Jurkat, Clone E6-1 (cell line): ENCODE data around the gene ABHD1.

Source experiments
- DNase-seq: peaks from one replicate; pipeline ENCODE4 v3.0.0-alpha.2; 2011; ENCODE audit warnings: low read depth, low spot score
- H3K4me3 ChIP-seq: 2 replicates; pipeline ENCODE4 v1.5.1; 2011; ENCODE audit warnings: mild to moderate bottlenecking, low read length, control low read depth, moderate library complexity

ABHD1 gene

DNA sequence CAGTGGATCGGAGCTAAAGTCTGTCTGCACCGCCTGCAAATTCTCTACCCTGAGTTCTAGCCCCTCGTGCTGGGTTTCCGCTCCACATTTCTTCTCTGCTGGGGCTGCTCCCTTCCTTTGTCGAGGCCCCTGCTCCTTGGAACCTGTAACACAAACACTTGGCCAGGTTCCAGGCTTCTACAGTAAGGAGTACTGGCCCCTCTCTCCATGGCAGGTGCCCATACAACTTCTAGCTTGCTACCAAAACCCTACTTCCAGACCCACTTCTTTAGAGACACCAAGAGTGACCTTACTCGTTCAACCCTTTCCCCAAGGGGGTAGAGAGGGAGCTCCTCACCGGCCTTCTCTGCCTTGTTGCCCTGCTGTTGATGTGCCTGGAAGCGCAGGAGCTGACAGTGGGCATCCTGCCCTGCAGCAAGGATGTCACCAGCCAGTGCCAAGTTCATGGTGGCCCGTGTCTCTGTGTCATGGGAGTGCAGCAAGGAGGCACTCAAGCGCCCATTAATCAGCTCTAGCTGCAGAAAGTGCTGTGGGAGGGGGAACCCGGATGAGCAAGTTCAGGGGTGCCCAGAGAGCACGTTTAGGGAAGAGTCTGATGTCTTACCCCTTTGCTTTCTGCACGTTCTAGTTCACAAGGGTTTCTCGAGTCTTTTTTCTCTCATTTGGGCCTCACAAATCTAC, 9.7 kb downstream of the ABHD1 start:
- DNase-seq: no peak
- peak overlapping the region; percentile 87 for H3K4me3 ChIP-seq

DNA sequence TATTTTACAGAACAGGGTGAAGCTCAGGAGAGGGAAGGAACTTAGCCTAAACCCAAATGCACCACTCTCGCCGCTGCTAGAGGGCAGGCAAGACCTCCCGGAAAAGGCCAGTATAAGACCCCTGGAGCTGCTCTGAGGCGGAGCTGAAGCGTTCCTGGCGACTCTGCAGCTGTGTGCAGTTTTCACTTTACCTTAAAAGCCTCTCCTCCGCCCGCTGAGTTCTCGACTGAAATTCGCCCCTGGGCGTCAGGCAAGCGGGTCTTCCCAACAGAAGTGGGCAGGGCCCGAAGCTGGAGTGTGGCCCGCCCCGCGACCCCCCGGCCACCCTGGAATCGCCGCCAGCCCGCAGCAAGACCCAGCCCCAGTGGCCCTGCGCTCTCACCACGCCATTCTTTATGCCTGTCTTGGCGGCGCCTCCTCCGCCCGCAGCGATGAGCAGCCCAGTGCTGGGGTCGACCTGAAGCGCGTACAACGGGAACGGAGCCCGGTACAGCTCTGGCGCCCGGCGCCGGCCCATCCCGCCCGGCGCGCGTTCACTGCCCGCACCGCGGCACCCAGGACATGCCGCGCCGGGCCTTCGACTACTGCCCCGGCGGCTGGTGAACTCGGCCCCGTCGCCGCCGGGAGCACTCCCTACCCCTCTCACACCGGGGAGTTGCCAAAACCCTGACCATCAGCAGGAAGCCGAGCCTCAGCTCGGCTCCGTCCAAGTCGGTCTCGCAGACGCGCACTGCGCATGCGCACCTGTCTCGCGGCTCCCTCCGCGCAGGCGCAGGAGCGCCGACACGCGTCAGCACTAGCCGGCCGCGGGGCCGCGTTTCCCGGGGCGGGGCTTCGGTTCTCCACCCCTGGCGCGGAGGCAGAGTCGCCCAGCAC, 10.5 kb downstream of the ABHD1 start, which contains the start of gene PREB:
Gene PREB, minus strand, starts transcription at position 732 of the 876 bp plus-strand sequence. Its CDS starts 215 bp downstream, at position 517.
- H3K4me3 ChIP-seq: peak within 1 kb of the TSS; percentile 87
- peak; percentile 88 for DNase-seq

DNA sequence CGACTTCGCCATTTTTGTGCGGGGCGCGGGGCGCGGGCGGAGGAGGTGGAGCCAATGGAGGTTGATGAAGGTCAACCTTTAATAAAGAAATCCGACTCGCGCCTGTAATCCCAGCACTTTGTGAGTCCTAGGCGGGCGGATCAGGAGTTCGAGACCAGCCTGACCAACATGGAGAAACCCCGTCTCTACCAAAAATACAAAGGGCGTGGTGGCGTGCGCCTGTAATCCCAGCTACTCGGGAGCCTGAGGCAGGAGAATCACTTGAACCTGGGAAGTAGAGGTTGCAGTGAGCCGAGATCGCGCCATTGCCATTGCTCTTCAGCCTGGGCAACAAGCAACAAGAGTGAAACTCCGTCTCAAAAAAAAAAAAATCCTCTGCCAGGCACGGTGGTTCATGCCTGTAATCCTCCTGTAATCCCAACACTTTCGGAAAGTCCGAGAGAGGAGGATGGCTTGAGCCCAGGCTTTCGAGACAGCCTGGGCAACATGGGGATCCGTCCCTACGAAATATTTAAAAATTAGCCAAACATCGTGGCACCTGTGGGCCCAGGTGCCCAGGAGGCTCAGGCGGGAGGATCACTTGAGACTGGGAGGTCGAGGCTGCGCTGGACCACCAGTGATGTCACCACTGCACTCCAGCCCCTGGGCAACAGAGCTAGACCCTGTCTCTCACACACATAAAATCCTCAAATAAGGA, 11.3 kb downstream of the ABHD1 start:
- no peak for DNase-seq
- peak overlapping the region; percentile 87 for H3K4me3 ChIP-seq

DNA sequence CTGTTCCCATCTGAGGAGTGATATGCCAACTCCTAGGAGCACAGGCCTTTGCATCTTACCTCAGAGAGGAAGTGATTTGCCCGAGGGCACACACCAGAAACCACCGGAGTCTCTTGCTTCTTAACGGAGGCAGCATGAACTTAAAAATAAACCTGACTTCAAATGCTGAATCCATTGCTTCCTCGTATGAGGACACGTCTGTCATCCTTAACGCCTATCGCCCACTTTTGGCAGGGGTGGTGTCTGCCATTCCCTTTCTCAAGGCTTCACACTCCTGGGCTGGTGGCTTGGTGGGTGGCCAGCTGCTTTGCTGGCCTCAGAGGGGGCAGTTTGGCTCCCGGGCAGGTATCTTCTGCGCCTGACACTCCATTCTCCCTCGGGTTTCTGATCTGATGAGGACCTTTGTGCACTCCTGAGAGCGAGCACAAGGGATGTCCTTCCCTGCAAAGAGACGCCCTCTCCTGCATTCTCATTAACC, 11.9 kb downstream of the ABHD1 start:
- H3K4me3 ChIP-seq: no peak overlapping the region
- DNase-seq: peak; percentile 34

DNA sequence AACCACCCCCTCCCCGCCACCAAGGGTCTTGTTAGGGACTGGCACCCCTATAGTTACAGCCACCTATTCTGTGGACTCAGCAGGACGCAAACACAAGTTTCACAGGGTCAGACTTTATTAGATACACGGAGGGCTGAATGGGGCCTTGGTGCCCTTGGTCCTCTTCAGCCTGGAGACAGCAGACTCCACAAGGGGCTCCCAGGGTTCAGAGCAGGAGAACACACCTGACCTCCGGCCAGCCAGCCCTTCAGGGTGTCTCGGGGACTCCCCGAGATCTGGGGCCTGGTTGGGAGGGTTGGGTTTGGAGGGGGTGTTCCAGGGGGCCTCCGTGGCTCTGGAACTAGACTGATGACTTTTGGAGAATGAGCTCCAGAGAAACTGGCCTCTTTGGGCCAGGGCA, 13.1 kb downstream of the ABHD1 start:
- no peak for DNase-seq
- H3K4me3 ChIP-seq: no peak overlapping the region

DNA sequence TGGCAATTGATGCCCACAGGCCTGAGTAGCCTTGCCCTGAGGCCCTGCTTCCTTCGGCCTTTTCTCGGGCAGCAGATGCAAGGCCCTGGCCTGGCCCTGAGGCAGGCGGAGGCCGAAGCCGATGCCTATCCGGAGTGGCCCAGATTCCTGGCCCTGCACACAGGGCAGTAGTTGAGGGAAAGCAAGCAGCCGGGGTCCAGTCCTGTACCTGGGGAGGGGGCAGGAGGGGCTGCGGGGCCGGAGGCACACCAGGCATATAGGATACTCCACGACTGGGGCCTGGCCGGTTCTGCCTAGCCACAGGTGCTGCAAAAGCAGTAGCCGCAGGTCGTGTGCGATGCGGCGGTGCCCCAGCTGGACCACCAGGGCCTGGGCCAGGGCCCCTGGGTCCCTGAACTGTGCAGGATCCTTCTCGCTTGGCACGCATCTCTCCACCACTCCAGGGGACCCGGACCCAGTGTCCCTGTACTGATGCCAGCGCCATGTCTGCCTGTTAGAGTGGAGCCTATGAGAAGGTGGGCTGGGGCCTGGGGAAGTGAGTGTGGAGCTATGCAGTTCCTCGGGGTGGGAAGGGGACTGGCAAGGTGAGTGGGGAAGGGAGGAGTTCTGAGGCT, 13.8 kb downstream of the ABHD1 start:
- H3K4me3 ChIP-seq: no peak overlapping the region
- DNase-seq: no peak

DNA sequence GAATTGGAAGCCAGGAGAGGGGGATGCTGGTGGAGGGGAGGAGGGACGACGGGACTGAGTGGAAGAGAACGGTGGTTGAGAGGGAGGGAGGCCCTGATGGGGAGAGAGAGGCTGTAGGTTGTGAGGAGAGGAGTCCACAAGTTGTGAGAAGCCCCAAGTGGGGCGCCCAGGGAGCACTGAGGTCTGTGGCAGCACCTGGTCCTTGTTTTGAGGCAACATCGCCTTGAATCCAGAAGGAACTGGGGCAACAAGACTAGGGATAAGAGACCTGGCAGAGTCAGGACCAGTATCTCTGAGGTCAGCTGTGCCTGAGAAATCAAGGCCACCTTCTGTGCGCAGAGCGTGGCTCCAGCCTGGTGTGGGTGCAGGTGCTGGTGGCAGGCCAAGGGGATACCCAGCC, 14.5 kb downstream of the ABHD1 start:
- H3K4me3 ChIP-seq: no peak overlapping the region
- DNase-seq: no peak

DNA sequence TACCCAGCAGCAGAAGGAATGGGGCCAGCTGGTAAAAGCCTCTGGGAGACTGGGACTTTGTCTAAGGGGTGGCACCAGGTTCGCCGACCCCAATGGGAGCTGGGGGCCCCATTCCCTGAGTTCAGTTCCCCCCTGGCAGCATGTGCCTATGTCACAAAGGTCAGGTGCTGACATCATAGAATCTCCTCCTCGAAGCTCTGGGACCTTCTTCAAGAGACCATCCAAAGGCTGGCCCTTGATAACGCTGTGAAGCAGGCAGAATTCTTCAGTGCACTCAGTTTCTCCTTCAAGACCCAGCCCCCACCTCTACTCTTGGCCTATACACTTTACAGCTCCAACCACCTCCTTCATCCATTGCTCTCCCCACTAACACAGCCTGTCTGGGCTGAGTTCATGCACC, 15.7 kb downstream of the ABHD1 start, which contains the start of gene PRR30:
Gene PRR30, minus strand, starts transcription at position 101 of the 400 bp plus-strand sequence. CDS start 1,081 bp downstream, outside the sequence.
- H3K4me3 ChIP-seq: no peak within 1 kb of the TSS
- no peak for DNase-seq

DNA sequence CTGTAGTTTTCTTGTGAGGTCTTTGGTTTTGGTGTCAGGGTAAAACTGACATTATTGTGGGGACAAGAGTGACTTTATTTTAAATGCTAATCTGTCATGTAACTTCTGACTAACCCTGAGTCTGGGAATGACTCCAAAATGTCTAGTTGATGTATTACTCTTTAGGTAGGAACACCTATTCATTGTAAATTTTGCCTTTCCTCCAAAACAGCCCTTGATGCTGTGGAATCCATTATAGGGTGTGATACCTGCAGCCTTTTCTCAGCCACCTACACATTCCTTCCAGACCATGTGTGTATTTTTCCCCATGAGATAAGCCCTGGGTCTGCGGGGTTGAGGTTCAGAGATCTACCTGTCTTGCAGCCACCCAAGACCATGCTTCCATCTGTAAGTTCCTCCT, 19.7 kb downstream of the ABHD1 start:
- DNase-seq: no peak
- no peak overlapping the region for H3K4me3 ChIP-seq

DNA sequence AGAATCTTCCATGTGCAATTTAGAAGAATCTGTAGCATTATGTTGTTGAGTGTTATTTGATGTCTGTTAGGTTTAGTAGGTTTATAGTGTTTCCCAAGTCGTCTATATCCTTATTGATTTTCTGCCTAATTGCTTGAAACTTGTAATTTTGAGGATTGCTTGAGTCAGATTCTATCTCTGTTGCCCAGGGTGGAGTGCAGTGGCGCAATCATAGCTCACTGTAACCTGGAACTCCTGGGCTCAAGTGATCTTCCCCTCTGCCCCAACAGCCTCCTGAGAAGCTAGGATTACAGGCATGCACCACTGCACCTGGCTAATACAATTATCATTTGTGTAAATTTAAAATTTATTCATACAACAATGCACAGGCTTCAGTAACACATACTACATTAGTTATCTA, 22.1 kb downstream of the ABHD1 start:
- DNase-seq: no peak

DNA sequence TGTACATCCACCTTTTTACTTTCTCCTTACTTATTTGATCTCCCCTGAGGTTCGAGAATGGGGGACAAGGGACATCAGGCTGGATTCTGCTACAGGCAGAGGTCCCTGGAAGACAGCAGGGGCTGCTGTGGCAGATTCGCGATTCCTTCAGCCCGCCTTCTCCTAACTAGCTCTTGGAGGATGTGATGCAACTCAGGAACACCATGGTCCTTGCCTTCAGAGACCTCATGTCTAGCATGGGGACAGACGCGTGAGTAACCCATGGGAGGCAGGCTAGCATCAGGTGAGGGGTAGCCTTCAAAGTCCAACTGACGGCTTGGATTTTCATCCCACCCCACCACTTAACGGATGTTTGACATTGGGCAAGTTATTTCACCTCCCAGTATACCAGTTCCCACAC, 24.3 kb downstream of the ABHD1 start:
- no peak for DNase-seq
- no peak overlapping the region for H3K4me3 ChIP-seq

More for the DNA sequence above, 22.1 kb downstream of the ABHD1 start:
- no peak overlapping the region for H3K4me3 ChIP-seq

DNA sequence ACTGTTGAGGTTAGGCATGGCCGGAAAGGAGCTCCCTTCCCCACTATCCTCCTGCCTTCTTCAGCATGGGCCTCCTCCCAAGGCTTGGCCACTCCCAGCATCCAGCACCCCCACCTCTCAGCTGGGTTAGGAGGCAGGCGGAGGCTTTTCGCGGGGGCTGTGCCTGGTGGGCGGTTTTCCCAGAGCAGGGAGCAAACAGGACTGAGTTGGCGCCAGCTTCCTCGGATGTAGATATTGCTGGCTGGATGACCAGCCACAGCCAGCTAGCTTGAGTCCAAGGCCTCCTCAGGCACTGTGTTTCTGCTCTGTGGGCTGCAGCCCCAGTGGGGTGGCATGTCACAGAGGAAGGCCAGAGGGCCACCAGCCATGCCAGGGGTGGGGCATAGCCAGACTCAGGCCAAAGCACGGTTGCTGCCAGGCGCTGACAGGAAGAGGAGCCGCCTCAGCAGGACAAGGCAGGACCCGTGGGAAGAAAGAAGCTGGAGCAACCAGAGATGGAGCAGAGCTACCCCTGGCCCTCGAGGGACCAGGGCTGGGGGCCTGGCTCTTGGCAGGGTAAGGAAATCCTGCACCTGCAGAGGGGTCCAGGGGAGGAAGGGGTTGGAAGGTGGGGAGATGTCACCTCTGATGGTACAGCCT, 25.3 kb downstream of the ABHD1 start, which contains the start of gene TCF23:
Gene TCF23, plus strand, starts transcription at position 204 of the 639 bp plus-strand sequence. Its CDS starts 130 bp downstream, at position 334.
- no peak within 1 kb of the TSS for H3K4me3 ChIP-seq
- DNase-seq: no peak

DNA sequence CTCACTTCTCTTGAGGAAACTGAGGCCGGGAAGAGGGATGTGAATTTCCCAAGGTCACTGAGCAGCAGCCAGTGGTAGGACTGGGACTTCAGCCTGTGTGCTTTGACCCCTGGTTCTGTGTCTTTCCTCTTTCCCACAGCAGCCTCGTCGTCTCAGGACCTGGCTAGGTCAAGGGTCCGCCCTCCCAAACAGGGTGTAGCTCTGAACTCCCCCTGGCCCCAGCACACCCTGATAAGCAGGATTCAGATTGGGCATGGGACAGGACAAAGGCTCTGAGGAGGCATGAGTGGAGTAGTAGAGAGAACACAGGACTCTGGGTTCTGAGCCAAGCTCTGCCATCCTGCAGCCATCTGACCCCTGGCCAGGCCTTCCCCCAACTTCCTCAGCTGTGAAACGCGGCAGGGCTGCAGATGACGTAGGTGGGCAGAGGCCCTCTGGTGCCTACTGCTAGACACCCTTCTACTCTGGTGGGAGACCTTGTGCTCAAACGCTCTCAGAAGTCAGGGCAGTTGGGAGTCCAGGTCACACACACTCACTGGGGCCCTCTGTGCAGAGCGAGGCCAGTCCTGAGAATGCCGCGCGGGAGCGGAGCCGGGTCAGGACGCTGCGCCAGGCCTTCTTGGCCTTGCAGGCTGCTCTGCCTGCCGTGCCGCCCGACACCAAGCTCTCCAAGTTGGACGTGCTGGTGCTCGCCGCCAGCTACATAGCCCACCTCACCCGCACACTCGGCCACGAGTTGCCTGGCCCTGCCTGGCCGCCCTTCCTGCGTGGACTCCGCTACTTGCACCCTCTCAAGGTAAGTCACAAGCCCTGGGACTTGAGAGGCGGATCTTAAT, 26.2 kb downstream of the ABHD1 start:
- no peak overlapping the region for H3K4me3 ChIP-seq
- DNase-seq: no peak

DNA sequence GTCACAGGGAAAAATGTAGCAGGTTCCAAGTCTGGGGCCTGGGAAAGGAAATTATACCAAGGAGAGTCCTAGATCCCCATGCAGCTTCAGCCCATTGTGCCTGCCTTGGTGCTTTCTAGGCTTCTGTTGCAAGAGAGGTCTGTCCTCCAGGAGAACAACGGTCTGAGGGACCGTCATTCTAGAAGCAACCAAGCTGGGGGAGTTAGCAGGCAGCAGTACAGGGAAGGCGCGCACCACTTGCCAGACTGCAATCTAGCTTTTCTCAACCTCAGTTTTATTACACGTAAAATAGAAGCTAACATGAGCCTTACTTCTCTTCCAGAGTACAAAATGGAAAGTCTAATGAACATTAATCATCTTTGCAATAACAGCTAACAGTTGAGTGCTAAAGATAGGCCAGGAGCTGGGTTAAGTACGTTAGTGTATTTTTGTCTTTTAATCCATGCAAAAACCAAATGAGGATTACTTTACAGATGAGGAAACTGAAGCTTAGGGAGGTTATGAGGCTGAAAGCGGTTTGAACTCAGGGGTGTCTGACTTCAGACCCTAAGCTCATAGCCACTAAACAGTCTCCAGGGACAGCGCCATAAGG, 27.1 kb downstream of the ABHD1 start:
- DNase-seq: no peak
- no peak overlapping the region for H3K4me3 ChIP-seq

DNA sequence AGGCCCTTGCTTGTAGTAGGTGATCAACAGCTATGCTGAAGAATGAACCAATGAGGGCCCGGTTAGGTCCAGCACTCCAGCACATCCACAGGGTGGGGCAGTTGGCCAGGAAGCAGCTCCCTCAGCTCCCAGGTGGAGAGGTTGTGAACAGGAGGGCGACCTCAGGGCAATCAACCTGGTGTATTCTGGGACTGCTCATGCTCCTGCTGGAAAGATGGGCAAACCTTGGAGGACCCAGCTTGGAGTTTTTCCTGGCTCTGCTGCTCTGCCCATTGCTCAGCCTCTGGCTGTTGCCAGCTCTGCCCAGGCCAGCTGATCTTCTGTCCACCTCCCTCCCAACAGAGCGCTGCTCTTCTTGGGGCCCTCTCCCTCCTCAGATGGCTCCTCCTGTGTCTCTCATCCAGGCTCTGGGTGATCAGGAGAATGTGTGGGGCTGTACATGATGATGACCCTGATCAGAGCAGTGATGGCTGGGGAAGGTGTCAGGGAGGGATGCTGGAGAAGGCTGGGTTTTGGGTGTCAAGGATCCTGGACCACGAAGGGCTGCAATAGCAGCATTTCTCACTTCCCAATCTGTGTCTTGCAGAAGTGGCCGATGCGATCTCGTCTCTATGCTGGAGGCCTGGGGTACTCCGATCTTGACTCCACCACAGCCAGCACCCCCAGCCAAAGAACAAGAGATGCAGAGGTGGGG, 28.6 kb downstream of the ABHD1 start:
- H3K4me3 ChIP-seq: no peak overlapping the region
- no peak for DNase-seq

DNA sequence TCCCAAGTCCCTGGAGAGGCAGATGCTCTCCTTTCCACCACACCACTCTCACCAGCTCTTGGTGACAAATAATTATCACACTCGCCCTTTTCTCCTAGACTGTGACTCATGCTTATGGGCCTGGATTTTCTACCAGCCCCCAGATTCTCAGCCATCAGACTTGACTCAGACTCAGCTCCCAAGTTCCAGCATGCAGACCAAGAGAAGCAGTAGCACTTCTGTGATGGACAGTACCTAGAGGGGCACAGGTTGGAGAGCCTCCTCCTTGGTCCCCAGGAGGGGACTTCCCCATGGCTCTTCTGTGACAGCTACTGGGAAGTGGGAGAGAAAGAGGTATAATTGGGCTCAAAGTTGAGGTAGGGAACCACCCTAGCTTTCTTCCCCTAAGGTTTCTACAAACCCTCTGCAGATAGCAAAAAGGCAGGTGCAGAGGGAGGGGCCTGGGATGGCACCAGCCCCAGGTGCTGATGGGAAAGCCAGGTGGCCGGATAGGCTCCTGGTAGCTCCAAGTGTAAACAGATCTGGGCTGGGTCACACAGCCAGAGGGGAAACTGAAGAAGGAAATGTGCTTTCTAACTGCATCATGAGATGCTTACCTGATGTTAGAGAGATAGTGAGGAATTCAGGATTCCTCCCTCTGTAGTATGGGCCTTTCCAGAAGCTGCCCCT, 29.3 kb downstream of the ABHD1 start:
- DNase-seq: no peak

More for the DNA sequence above, 29.3 kb downstream of the ABHD1 start:
- H3K4me3 ChIP-seq: no peak overlapping the region
